ES-I3 (cell line): ENCODE data around the gene ATXN1L.

Experiments used
- H3K36me3 ChIP-seq: 2 replicates; pipeline ENCODE4 v1.6.1; 2013; ENCODE audit warnings: mild to moderate bottlenecking, low read length, control low read depth, moderate library complexity; ENCODE audit not compliant: insufficient read depth
- H3K4me1 ChIP-seq: 2 replicates; pipeline ENCODE4 v1.6.1; 2013; ENCODE audit warnings: mild to moderate bottlenecking, control low read depth, low read length; ENCODE audit not compliant: insufficient read depth
- H3K9ac ChIP-seq: 2 replicates; pipeline ENCODE4 v1.6.1; 2013; ENCODE audit warnings: low read depth, mild to moderate bottlenecking, low read length, moderate library complexity
- H3K9me3 ChIP-seq: 2 replicates; pipeline ENCODE4 v1.6.1; 2013; ENCODE audit warnings: mild to moderate bottlenecking, low read length, moderate library complexity; ENCODE audit not compliant: control insufficient read depth, insufficient read depth

ATXN1L gene

DNA sequence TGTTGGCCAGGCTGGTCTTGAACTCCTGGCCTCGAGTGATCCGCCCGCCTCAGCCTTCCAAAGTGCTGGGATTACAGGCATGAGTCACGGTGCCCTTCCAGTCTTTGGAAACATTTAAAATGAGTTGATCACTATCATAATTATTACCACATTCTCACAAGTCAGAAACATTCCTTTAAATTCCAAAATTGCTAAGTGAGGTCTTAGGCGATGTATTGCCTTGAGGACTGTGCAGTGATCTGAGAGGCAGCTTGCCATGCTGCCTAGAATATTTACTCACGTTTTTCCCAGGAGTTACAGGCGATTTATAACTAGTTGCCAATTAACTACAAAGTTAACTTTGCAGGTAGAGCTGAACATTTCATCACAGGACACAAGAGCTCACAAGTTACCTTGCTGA, 5.7 kb upstream of the ATXN1L start:
- no peak overlapping the region for H3K9ac ChIP-seq
- no peaks in the 10 kb centered on the region for H3K4me1 ChIP-seq
- no peaks in the 10 kb centered on the region for H3K9me3 ChIP-seq
- H3K36me3 ChIP-seq, result no peaks in the 10 kb centered on the region

DNA sequence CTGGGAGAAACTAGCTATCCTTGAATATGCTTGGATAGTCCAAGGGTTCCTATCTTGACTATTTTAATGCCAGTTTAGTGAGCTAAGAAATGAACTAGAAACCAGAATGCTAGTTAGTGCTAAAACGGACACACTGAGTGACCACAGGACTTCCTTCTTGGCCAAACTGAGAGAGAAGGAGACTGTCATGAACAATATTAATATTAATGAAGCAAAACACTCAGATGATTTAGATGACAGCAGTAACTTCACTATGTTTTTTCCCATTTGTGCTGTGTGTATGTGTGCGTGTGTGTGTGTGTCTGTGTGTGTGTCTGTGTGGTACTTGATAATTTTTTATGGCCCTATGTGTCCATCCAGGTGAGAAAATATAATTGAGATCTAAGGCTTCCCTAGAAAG, 2.2 kb upstream of the ATXN1L start:
- Histone ChIP-seq H3K36me3 (no peaks in the 10 kb centered on the region; the same call in 1 of the 2 replicates), H3K9me3 (no peaks in the 10 kb centered on the region), H3K4me1 (0 out of 2 replicates have a peak, but pooled peaks cover 4% of the 10 kb centered on the region), H3K9ac (no peak overlapping the region)

DNA sequence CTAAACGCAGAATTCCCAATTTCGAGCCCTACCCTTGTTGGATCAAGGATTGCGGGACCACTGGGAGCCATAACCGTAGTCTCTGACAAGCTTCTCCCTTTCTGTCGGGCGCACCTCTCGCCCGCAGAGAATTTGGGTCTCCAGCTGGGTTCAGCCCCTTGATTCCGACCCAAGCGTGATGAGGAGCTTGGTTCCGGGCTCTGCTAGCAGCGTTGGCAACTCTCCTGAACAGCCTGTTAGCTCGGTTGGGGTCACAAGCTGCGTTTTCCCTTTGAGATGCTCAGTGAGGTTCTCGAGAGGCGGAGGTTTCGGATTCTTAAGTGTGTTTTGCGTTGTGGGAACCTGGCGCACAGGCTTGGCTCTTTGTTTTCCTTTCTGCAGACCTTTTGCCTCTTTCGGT, 655 bp downstream of the ATXN1L start:
- Histone ChIP-seq H3K9me3 (no peaks in the 10 kb centered on the region), H3K4me1 (0 out of 2 replicates have a peak, but pooled peaks cover 4% of the 10 kb centered on the region), H3K36me3 (peaks cover 8% of the 10 kb centered on the region), H3K9ac (peak overlapping the region; percentile 89)

DNA sequence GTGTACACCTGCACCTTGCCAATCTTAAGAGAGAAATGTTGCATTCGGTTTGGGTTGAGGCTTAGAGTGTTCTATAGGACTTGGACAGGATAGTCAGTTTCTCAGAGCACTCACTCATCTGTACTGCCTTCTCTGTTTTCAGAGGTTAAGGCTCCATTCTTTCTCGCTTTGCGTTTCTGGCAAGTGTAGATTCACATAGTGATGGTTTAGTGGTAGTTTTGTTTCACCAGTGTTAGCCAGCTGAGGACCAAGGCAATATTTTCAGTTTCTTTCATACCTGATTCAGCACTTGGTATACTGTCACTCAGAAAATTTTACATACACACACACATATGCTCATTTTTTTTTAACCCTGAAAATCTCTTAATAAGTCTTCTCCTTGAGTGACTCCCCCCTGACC, 1.3 kb downstream of the ATXN1L start:
- Histone ChIP-seq H3K4me1 (0 out of 2 replicates have a peak, but pooled peaks cover 4% of the 10 kb centered on the region), H3K9me3 (no peaks in the 10 kb centered on the region), H3K36me3 (peaks cover 8% of the 10 kb centered on the region), H3K9ac (peak overlapping the region; percentile 89)

DNA sequence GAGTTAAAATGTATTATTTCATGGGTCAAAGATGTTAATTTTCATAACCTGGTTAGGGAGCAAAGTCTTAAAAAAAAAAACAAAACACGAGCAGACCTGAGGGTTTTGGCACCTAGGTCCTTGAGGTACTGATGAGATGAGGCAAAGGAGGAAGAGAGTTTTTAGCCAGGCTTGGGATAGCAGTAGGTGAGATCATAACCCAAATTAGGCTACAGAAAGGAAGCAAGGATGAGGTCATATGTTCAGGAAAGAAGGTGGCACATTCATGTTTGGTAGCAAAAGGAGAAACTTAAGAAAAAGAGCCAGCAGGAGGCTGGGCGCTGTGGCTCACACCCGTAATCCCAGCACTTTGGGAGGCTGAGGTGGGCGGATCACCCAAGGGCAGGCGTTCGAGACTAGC, 2.8 kb downstream of the ATXN1L start:
- H3K36me3 ChIP-seq, result peaks cover 8% of the 10 kb centered on the region
- H3K4me1 ChIP-seq, result 0 out of 2 replicates have a peak, but pooled peaks cover 4% of the 10 kb centered on the region
- H3K9me3 ChIP-seq, result no peaks in the 10 kb centered on the region
- no peak overlapping the region for H3K9ac ChIP-seq

DNA sequence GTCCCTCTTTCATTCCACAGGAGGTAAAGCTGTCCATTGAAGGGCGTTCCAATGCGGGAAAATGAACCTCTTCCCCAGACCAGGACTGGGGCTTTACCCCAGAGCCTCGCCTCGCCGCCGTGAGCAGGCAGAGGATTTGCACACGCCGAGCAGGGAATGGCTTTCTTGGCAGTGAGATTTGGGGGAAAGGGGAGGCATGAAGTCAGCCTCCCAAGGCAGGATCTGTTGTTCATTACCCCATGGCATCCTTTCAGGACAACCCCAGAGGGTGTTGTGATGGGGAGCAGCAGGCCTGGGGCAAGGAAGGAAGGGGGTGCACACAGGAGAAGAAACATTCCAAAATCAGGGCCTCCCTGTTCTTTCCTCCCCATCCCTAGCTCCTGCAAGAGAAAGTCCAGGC, 6.0 kb downstream of the ATXN1L start:
- Histone ChIP-seq H3K36me3 (peaks cover 8% of the 10 kb centered on the region), H3K4me1 (0 out of 2 replicates have a peak, but pooled peaks cover 4% of the 10 kb centered on the region), H3K9me3 (no peaks in the 10 kb centered on the region), H3K9ac (no peak overlapping the region)

DNA sequence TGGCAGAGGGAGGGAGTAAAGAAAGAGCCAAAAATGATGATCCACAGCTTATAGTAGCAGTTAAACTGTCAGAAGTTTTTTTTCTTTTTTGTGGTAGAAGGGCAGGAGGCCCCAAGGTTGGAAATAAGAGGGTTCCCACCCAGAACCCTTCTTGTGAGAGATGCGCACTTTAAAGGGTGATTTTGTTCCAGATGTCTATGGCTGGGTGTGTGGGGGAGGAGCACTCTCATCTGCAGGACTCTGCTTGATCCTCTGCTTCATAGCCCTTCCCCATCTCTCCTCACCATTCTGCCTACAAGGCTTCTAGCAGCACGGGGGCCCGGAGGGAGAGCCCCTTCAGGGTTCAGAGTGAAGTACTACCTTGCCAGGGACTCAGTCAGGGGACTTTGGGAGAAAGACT, 6.4 kb downstream of the ATXN1L start:
- H3K9ac ChIP-seq, result no peak overlapping the region
- 0 out of 2 replicates have a peak, but pooled peaks cover under 1% of the 10 kb centered on the region for H3K4me1 ChIP-seq
- H3K9me3 ChIP-seq, result no peaks in the 10 kb centered on the region
- peaks cover 8% of the 10 kb centered on the region for H3K36me3 ChIP-seq

DNA sequence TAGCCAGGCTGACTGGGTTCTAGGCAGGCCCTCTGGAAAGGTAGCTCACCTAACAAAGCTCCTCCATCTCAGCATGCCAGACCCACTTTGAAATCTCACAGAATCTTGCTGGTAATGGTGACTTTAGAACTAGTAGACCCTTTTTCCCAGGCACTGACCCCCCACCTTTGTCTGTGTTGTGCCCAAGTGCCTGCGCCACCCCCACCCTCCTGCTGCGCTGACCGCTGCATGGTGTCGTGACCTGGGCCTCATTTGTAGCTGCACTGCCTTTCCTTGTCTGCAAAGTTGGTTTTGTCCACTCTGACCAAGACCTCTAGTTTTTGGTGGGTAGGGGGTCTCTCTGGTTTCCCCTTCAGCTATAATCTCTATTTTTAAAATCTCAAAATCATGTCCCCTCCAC, 6.8 kb downstream of the ATXN1L start:
- H3K4me1 ChIP-seq, result no peaks in the 10 kb centered on the region
- peaks cover 8% of the 10 kb centered on the region for H3K36me3 ChIP-seq
- H3K9ac ChIP-seq, result no peak overlapping the region
- H3K9me3 ChIP-seq, result no peaks in the 10 kb centered on the region

DNA sequence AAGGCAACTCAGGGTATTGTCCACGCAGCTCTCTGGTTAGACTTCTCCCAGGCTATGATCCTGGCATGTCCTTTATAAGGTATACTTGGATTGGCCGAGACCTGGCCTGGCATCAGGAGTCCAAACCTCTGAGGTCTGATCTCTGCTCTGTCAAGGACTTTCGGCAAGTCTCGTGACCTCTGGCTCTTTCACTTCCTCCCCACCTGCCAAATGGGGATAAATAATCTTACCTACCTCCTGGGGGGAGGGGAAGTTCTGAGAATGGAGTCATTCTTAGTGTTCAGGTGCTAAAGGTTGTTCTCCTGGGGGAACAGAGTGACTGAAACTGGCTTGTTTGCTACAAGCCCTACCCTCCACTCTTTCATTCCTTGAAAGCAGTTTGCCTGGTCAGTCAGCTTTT, 7.6 kb downstream of the ATXN1L start:
- Histone ChIP-seq H3K9ac (no peak overlapping the region), H3K36me3 (peaks cover 8% of the 10 kb centered on the region), H3K4me1 (no peaks in the 10 kb centered on the region)

DNA sequence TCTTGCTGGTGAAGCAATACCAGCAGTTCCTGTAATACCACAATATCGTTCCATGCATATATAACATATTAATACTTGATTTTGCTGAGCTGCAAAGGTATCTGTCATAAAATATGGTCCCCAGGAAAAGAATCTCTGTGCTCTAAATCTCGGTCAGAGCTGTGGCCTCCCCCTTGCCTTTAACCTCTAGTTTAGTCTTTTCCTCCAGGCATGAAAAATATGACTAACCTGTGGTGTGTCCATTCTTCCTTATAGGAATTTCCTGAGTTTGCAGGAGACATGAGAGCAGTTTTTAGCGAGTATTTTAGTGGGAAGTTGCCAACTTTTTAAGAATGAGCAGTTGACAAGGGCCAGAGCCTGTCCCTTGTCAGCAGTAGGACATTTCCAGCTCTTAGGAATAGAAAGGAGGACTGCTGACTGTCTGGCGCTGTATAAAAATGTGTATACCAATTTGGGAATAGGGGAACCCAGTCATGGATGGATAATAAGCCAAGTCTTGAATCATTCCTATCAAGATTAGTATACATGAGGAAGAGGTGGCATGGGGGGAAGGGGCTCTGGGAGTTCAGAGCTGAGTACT, 8.7 kb downstream of the ATXN1L start:
- Histone ChIP-seq H3K9ac (no peak overlapping the region), H3K36me3 (peaks cover 8% of the 10 kb centered on the region), H3K9me3 (no peaks in the 10 kb centered on the region), H3K4me1 (no peaks in the 10 kb centered on the region)

More for the DNA sequence above, 7.6 kb downstream of the ATXN1L start:
- no peaks in the 10 kb centered on the region for H3K9me3 ChIP-seq

DNA sequence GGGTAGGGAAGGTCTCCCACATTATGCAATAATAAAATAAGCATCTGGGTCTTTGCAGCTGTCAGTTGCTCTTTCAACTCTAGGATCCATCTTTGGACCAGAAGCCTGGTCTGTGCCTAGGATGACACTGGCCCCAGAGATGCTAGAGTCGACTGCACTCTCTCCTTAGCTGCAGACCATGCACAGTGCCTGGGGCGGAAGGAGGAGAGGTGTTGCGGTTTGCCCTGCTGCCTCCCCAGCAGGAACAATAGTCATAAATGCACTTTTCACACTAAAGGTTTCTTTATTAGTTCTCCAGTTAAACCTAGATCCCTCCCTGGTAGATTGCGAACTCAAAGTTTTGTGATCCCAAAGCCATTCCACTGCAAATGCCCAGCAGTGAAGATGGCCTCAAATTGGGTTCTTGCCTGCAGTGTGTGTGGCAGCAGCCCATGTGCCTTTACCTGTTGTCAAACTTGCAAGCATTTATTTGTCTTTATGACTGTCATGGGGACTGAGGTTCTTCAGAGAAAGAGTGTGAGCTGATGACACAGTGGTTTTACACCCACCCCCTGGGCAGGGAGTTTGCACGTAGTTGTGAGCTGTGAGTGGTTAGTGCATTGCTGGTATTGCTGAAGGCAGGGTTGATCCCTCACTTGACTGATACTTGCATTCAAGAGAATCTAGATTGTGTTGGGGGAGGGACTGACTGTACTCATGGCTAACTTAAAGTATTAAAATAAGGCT, 10.3 kb downstream of the ATXN1L start:
- Histone ChIP-seq H3K4me1 (no peaks in the 10 kb centered on the region), H3K9me3 (no peaks in the 10 kb centered on the region), H3K9ac (no peak overlapping the region), H3K36me3 (no peaks in the 10 kb centered on the region)

DNA sequence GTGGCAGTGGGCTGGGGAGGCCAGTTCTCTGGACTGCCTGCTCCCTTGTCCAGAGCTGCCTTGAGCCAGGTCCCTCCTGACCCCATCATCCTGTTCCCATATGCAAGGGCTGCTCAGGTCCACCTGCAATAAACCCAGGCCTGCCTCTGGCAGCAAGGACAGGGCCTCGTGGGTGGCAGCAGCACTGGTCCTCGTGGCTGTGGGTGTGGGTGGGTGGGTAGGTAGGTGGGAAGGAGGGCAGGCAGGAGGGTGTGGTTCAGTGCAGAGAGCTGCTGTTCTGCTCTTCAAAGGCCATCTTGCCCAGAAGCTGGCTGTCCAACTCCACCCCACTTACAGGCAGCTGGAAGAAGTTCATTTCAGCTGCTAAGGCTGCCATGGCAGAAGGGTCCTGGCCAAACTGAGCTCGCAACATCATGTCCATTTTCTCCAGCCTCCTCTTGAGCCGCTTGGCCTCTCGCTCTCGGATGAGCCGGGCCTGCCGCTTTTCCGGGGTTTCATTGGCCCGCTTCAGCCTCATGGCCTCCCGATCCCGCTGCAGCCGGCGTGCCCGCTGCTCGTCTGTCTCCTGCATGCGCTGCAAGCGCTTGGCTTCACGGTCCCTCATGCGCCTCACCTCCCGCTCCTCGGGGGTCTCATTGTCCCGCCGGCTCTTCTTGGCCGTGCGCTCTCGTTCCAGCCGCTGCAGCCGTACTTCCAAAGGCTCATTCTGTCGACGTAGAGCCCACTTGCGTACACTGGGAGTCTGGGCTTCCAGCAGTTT, 14.2 kb downstream of the ATXN1L start:
- no peaks in the 10 kb centered on the region for H3K36me3 ChIP-seq
- H3K4me1 ChIP-seq, result no peaks in the 10 kb centered on the region
- H3K9ac ChIP-seq, result no peak overlapping the region
- no peaks in the 10 kb centered on the region for H3K9me3 ChIP-seq

DNA sequence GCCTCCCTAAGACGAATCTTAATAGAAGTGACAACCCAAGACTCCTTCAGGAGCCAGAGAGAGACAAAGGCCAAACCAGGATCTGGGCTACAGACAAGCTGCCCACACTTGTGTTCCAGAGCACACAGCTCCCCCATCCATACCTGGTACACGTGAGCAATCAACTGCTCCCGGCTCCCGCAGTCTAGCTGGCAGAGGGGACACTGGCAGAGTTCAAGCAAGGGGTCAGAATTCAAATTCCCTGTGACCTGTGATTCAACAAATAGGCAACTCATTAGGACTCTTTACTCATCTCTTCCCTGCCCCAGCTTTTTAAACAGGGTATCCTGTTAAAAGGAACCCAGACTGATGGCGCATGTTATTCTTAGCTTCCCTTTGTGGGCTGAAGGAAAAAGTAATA, 18.2 kb downstream of the ATXN1L start:
- H3K9ac ChIP-seq, result no peak overlapping the region
- peaks cover 3% of the 10 kb centered on the region; the same call in 1 of the 2 replicates for H3K36me3 ChIP-seq
- no peaks in the 10 kb centered on the region for H3K9me3 ChIP-seq
- peaks cover 4% of the 10 kb centered on the region for H3K4me1 ChIP-seq

DNA sequence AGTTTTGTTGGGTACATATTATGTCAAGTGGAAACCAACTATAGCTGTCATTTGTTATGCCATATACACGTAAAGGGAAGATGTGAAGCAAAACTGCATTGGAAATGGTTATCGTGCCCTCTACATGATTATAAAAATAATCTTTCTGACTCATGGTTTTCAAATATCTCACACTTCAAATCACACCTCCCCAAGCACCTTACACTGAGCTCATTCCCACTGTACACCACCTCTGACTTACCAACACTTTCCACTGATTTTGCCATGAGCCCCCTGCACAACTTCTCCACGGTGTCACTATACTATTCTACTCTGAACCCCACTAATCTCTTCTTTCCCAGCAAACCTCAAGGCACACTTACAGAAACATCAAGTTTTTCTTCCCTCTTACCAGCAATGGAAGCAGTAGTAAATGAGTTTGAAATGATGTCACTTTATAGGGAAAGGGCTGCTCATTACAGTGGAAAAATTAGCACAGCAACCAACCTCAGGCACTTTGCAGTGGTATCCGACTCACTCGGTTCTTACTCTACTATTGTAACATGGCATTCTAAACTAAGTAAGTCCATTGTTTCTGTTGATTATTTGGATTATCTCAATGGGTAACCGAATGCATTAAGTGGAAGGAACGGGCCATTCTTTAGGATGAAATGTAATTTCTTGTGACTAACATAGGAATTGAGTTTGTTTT, 19.5 kb downstream of the ATXN1L start:
- Histone ChIP-seq H3K9ac (no peak overlapping the region), H3K36me3 (peaks cover 3% of the 10 kb centered on the region; the same call in 1 of the 2 replicates), H3K9me3 (no peaks in the 10 kb centered on the region), H3K4me1 (peaks cover 4% of the 10 kb centered on the region)
